Stomach (tissue), 4 donors: Measurements from ENCODE around the gene HUS1B.

Experiments
- CTCF ChIP-seq, 7 experiments: fragments of 450-650 bp in 4 of 7; fragments of 200-600 bp in 3 of 7; sonication (generic) in 3 of 7; IDR thresholded peaks; one replicate each; pipeline ENCODE4 v1.5.1; 2016 to 2019; ENCODE audit warnings: antibody characterized with exemption in 7 of 7, control low read depth in 2 of 7, mild to moderate bottlenecking in 1 of 7
- POLR2A ChIP-seq, 4 donors: fragments of 450-650 bp; IDR thresholded peaks; one replicate each; pipeline ENCODE4 v1.6.1; 2016; ENCODE audit warnings: antibody characterized with exemption in 4 of 4, control low read depth in 2 of 4, mild to moderate bottlenecking in 1 of 4, moderate library complexity in 1 of 4

- no peak for TF ChIP-seq CTCF (IDR thresholded peaks at IDR 0.05)
- TF ChIP-seq POLR2A (IDR thresholded peaks at IDR 0.05), result no peak
These were observed 21.7 kb downstream of the HUS1B start for GRCh38 chr6:635233-635632.
